MCF 10A (cell line): ENCODE data around the gene FMO2. TPM values are rescaled to one million over a fixed set of nuclear protein-coding genes. Genes with fewer than 3 reads are reported as not detected.

Source experiments
- BruUV-seq: library from RNA; stranded (reverse); fragments of 400-500 nt; replicated peaks from 2 replicates; lab custom pipeline; 2021; lab: Mats Ljungman, UMichigan
- CTCF ChIA-PET: fragments of 300-600 bp; sonication (Branson Sonifier 250); formaldehyde crosslinking; extraction: SDS; loops from one replicate; lab custom pipeline; 2021; ENCODE audit warnings: antibody characterized with exemption, inconsistent platforms; lab: Yijun Ruan, JAX
- POLR2A ChIA-PET: fragments of 300-600, 350-650 bp; sonication (Branson Sonifier 250); formaldehyde crosslinking; extraction: SDS; loops from one replicate; lab custom pipeline; 2020; ENCODE audit warnings: antibody characterized with exemption, inconsistent platforms; lab: Yijun Ruan, JAX
- DNase-seq: peaks from one replicate; pipeline ENCODE4 v3.0.0-alpha.2; 2018; ENCODE audit not compliant: unreplicated experiment
- H3K27ac Mint-ChIP-seq: one replicate; pipeline ENCODE4 v1.8.0; 2022; ENCODE audit warnings: mild to moderate bottlenecking, low read depth, mixed read lengths; ENCODE audit not compliant: unreplicated experiment
- H3K27me3 Mint-ChIP-seq: one replicate; pipeline ENCODE4 v1.8.0; 2022; ENCODE audit warnings: mixed read lengths; ENCODE audit not compliant: insufficient read depth, unreplicated experiment
- H3K36me3 Mint-ChIP-seq: one replicate; pipeline ENCODE4 v1.8.0; 2022; ENCODE audit warnings: mild to moderate bottlenecking, moderate library complexity, mixed read lengths; ENCODE audit not compliant: insufficient read depth, unreplicated experiment
- H3K4me1 Mint-ChIP-seq: one replicate; pipeline ENCODE4 v1.8.0; 2022; ENCODE audit warnings: mixed read lengths; ENCODE audit not compliant: insufficient read depth, unreplicated experiment
- H3K4me3 Mint-ChIP-seq: one replicate; pipeline ENCODE4 v1.8.0; 2022; ENCODE audit warnings: mild to moderate bottlenecking, moderate library complexity, mixed read lengths; ENCODE audit not compliant: unreplicated experiment
- H3K9me3 Mint-ChIP-seq: one replicate; pipeline ENCODE4 v1.8.0; 2022; ENCODE audit warnings: mixed read lengths; ENCODE audit not compliant: unreplicated experiment
- CTCF ChIP-seq: fragments of 200-600 bp; IDR thresholded peaks from one replicate; pipeline ENCODE4 v1.8.0; 2022; ENCODE audit warnings: antibody characterized with exemption, mild to moderate bottlenecking; ENCODE audit not compliant: unreplicated experiment
- intact Hi-C: fragments of 100-400 bp; cut with micrococcal nuclease; formaldehyde crosslinking; loops from 2 replicates; pipeline ENCODE4 v1.14.1; 2022
- total RNA-seq: library from RNA; stranded (reverse); gene quantifications from 2 replicates; pipeline ENCODE4 v1.2.3, GENCODE V29; 2022

Gene FMO2
- total RNA-seq, 1 experiment from 2014 or later, result not detected

DNA sequence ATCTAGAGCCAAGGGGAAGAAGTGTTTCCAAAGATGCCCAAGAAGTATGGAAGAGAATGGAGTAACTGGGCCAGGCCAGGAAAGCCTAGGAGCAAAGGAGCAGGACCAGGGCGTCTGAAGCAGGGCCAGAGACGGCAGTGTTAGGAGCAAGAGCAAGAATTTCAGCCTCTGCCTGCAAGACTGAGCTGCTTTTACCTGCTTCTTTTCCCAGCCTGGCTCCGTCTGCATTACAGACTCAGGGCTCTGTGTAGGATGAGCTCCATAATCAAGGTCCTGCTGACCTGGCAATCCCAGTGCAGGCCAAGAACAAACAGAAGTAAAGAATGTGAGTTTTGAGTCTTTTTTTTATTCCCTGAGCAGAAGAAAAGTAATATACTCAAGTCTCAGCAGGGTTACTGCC is 73.3 kb downstream of the FMO2 start:
- DNase-seq, result no peak

DNA sequence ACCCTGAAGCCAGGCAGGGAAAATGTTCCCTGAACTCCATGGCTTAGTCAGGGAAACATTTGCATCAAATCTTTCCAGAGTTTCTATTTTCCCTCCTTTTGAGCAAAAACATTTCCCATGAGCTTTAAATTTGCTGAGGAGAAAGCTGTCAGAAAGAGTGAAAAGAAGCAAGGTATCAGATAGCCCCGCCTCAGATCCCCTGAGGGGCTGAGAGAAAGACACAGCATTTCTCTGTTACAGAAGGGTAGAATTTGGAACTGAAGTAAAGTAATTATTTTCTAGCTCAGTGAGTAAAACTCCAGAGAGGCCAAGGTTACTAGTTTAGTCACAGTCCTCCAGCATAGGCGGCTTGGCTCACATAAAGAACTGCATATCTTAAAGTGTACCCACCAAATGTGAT is 73.8 kb downstream of the FMO2 start:
- H3K27ac Mint-ChIP-seq, result no peak overlapping the region
- TF ChIP-seq CTCF, result no peak
- peaks cover 24% of the 10 kb centered on the region for H3K4me1 Mint-ChIP-seq
- no peaks in the 10 kb centered on the region for H3K27me3 Mint-ChIP-seq
- ChIA-PET CTCF (interaction anchor here (0.7 to 24.0 kb wide), 5 partner anchors 9 to 145 kb away, joined by 3 to 651 read pairs (median 4); partner anchors contain the start of gene FMO4), POLR2A (interaction anchor here (1.1 to 1.9 kb wide), 2 partner anchors 8 to 55 kb away, joined by 4 to 8 read pairs; partner anchors contain the start of gene FMO4)
- DNase-seq, result no peak
- no peaks in the 10 kb centered on the region for H3K9me3 Mint-ChIP-seq
- BruUV-seq, result no TSS peak
- H3K4me3 Mint-ChIP-seq, result no peak overlapping the region
- intact Hi-C loops, result loop anchor here (10.0 kb wide), 1 partner anchor 146 kb away; no protein-coding TSS in a partner anchor
- no peaks in the 10 kb centered on the region for H3K36me3 Mint-ChIP-seq

More for the DNA sequence above, 73.3 kb downstream of the FMO2 start:
- peaks cover 24% of the 10 kb centered on the region for H3K4me1 Mint-ChIP-seq
- no peaks in the 10 kb centered on the region for H3K36me3 Mint-ChIP-seq
- no peak overlapping the region for H3K4me3 Mint-ChIP-seq
- intact Hi-C loops, result loop anchor here (10.0 kb wide), 1 partner anchor 146 kb away; no protein-coding TSS in a partner anchor
- H3K27me3 Mint-ChIP-seq, result no peaks in the 10 kb centered on the region
- H3K9me3 Mint-ChIP-seq, result no peaks in the 10 kb centered on the region
- CTCF ChIA-PET, result interaction anchor here (0.7 to 24.0 kb wide), 8 partner anchors 8 to 1322 kb away, joined by 3 to 651 read pairs (median 4); partner anchors contain the start of genes FMO1 and FMO4
- POLR2A ChIA-PET, result interaction anchor here (1.1 to 1.9 kb wide), 3 partner anchors 8 to 55 kb away, joined by 3 to 8 read pairs (median 4); partner anchors contain the start of gene FMO4
- H3K27ac Mint-ChIP-seq, result no peak overlapping the region
- TF ChIP-seq CTCF, result no peak
- no TSS peak for BruUV-seq

Other genes starting within 250 kb of the FMO2 start
- not detected in 2 replicates for gene MROH9, start 249.8 kb upstream of the FMO2 start, total RNA-seq
- not detected in 2 replicates for gene FMO3, start 94.4 kb upstream of the FMO2 start, total RNA-seq
- gene FMO1, start 63.2 kb downstream of the FMO2 start, total RNA-seq, result not detected in 2 replicates
- 0.63 and 1.5 TPM in 2 replicates for gene FMO4, start 128.9 kb downstream of the FMO2 start, total RNA-seq